CD4-positive, alpha-beta memory T cell (primary cell): Measurements from ENCODE around the gene MANF. TPM values are rescaled to one million over a fixed set of nuclear protein-coding genes. Genes with fewer than 3 reads are reported as not detected.
"Not testable (repeated sequence)": the region's sequence is repeated elsewhere in the genome, so short reads cannot be mapped to it uniquely, and the experiment has no call there.

Experiments
- CTCF ChIA-PET: fragments of 350-600 bp; sonication (Branson Sonifier 250); formaldehyde crosslinking; loops from one replicate; lab custom pipeline; 2021; ENCODE audit warnings: inconsistent platforms; ENCODE audit not compliant: partially characterized antibody; lab: Charles Lee
- POLR2A ChIA-PET: fragments of 350-600 bp; sonication (Branson Sonifier 250); formaldehyde crosslinking; loops from one replicate; lab custom pipeline; 2021; ENCODE audit not compliant: partially characterized antibody; lab: Charles Lee
- DNase-seq, 5 donors: peaks; one replicate each; pipeline versions ENCODE4 v3.0.0 to v3.0.0-alpha.2; 2020 to 2022; ENCODE audit warnings: mixed read lengths in 1 of 5
- H3K27ac ChIP-seq: one replicate; pipeline ENCODE4 v1.7.0; 2013; ENCODE audit warnings: low read depth, low read length
- H3K27me3 ChIP-seq: 2 replicates; pipeline ENCODE4 v1.7.0; 2013; ENCODE audit warnings: mild to moderate bottlenecking, low read length, moderate library complexity; ENCODE audit not compliant: insufficient read depth
- H3K36me3 ChIP-seq: 2 replicates; pipeline ENCODE4 v1.7.0; 2013; ENCODE audit warnings: mild to moderate bottlenecking, low read length, moderate library complexity; ENCODE audit not compliant: insufficient read depth
- H3K4me1 ChIP-seq: 2 replicates; pipeline ENCODE4 v1.7.0; 2013; ENCODE audit warnings: mild to moderate bottlenecking, low read length, moderate library complexity; ENCODE audit not compliant: insufficient read depth
- H3K4me3 ChIP-seq, 2 donors: one replicate each; pipeline ENCODE4 v1.7.0; 2013; ENCODE audit warnings: low read length in 2 of 2, mild to moderate bottlenecking in 1 of 2
- H3K9me3 ChIP-seq, 2 donors: one replicate each; pipeline ENCODE4 v1.7.0; 2013; ENCODE audit warnings: low read length in 2 of 2, control low read depth in 1 of 2; ENCODE audit not compliant: control insufficient read depth in 1 of 2
- H3K27ac Mint-ChIP-seq, 7 donors: one replicate each; pipeline ENCODE4 v1.8.0; 2020 to 2021; ENCODE audit warnings: mixed read lengths in 7 of 7, mild to moderate bottlenecking in 6 of 7, inconsistent platforms in 3 of 7, moderate library complexity in 3 of 7
- H3K27me3 Mint-ChIP-seq, 2 donors: one replicate each; pipeline ENCODE4 v1.8.0; 2020 to 2021; ENCODE audit warnings: mixed read lengths in 2 of 2
- H3K36me3 Mint-ChIP-seq, 2 donors: one replicate each; pipeline ENCODE4 v1.8.0; 2020 to 2021; ENCODE audit warnings: mixed read lengths in 2 of 2, inconsistent platforms in 1 of 2, mild to moderate bottlenecking in 1 of 2
- H3K4me1 Mint-ChIP-seq, 4 donors: one replicate each; pipeline ENCODE4 v1.8.0; 2020 to 2021; ENCODE audit warnings: mixed read lengths in 4 of 4, mild to moderate bottlenecking in 1 of 4
- H3K4me3 Mint-ChIP-seq, 8 donors: one replicate each; pipeline ENCODE4 v1.8.0; 2020 to 2021; ENCODE audit warnings: mixed read lengths in 8 of 8, mild to moderate bottlenecking in 7 of 8, moderate library complexity in 6 of 8, inconsistent platforms in 3 of 8
- H3K9me3 Mint-ChIP-seq, 8 donors: one replicate each; pipeline ENCODE4 v1.8.0; 2020 to 2021; ENCODE audit warnings: mixed read lengths in 8 of 8, mild to moderate bottlenecking in 5 of 8, inconsistent platforms in 3 of 8, moderate library complexity in 1 of 8
- intact Hi-C: fragments of 100-400 bp; cut with micrococcal nuclease; formaldehyde crosslinking; loops from one replicate; pipeline ENCODE4 v1.15.1; 2023
- polyA plus RNA-seq, 2 donors: library from polyadenylated mRNA; unstranded; fragments of 300-500 nt; fragmentation: Illumina TruSeq; gene quantifications; one replicate each; pipeline ENCODE4 v1.2.3, GENCODE V29; 2021
- total RNA-seq, 2 experiments: library from RNA; stranded (reverse); gene quantifications; one replicate each; pipeline ENCODE4 v1.2.3, GENCODE V29; 2021

Gene MANF
- total and polyA plus RNA-seq, 4 experiments from 2014 or later: 39.0 to 79.0 (median 69.4) TPM

DNA sequence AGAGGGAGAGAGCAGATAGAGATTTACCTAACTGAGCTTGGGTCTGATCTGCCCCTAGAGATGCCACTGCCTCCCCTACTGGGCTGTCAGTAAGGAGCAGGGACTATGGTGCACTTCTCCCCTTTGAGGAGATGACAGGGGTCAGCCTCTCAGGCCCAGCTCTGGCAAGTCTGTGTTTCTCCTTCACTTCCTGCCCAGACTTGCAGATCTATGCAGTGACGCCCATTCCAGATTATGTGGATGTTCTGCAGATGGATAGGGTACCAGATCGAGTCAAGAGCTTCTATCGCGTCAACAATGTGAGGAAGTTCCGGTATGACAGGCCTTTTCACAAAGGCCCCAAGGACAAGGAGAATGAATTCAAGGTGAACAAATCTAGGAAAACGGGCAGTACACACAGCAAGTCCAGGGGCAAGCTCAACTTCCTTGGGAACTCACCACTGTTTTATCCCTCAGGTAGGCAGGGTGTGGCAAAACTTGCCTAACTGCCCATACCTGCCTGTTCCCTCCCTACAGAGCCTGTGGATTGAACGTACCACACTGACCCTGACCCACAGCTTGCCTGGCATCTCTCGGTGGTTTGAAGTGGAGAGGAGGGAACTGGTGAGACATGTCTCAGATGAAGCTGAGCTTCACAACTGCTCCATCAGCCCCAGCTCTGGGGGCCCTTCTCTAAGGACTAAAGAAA is 29.1 kb upstream of the MANF start:
- DNase-seq: no peak
- Mint-ChIP-seq H3K27me3 (no peaks in the 10 kb centered on the region), H3K4me3 (no peak overlapping the region), H3K9me3 (no peaks in the 10 kb centered on the region), H3K4me1 (peaks cover 0 to 5% (median 2%) of the 10 kb centered on the region in 4 donors), H3K27ac (no peak overlapping the region), H3K36me3 (no peaks in the 10 kb centered on the region)
- Histone ChIP-seq H3K27ac (no peak overlapping the region), H3K9me3 (no peaks in the 10 kb centered on the region), H3K4me1 (no peaks in the 10 kb centered on the region), H3K36me3 (no peaks in the 10 kb centered on the region), H3K4me3 (no peak overlapping the region), H3K27me3 (no peaks in the 10 kb centered on the region)
- ChIA-PET POLR2A (no interaction called here), CTCF (interaction anchor here (1.2 kb wide), 1 partner anchor 384 kb away, joined by 3 read pairs; no protein-coding TSS in a partner anchor)
- intact Hi-C loops: no loop called here

DNA sequence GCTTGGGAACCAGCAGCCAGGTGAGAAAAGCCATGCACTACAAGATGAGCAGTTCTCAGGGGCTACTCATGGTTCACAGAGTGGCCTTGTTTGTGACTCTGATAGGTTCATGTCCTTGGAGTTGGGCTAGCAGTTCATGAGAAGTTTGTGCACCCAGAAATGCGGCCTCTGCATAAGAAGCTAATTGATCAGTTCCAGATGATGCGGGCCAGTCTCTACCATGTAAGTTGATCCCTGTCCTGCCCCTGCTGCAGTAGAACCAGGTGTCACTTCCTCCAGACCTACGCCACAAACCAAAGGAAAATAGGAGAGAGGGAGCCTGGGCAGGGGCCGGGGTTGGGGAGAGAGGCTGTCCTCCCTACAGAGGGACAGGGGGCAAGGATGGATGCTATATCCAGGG is 27.2 kb upstream of the MANF start:
- Histone ChIP-seq H3K27ac (no peak overlapping the region), H3K27me3 (no peaks in the 10 kb centered on the region), H3K9me3 (no peaks in the 10 kb centered on the region), H3K4me1 (no peaks in the 10 kb centered on the region), H3K36me3 (no peaks in the 10 kb centered on the region), H3K4me3 (no peak overlapping the region)
- Mint-ChIP-seq H3K27me3 (no peaks in the 10 kb centered on the region), H3K4me1 (peaks cover 0 to 5% (median 2%) of the 10 kb centered on the region in 4 donors), H3K36me3 (no peaks in the 10 kb centered on the region), H3K9me3 (no peaks in the 10 kb centered on the region), H3K27ac (no peak overlapping the region), H3K4me3 (no peak overlapping the region)
- DNase-seq: no peak
- ChIA-PET CTCF (no interaction called here), POLR2A (no interaction called here)
- intact Hi-C loops: no loop called here

DNA sequence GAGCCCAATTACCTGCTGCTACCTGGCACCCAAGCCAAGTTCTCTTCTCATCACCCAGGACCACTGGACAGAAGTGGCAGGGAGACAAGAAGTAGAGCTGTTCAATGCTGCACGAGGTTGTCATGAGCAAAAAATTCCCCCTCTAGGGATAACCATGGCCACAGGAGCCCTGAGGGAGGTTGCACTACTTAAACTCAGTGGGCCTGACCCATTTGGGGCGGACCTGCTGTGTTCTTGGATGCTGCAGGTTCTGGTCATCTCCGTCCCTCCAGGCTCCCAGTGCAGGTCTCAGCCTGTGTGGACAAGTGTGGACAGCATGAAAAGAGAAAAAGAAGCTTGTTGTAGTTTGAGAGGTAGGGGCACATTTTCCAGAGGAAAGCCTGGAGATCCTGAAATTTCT is 26.1 kb upstream of the MANF start:
- Histone ChIP-seq H3K4me3 (no peak overlapping the region), H3K9me3 (no peaks in the 10 kb centered on the region), H3K27me3 (no peaks in the 10 kb centered on the region), H3K36me3 (no peaks in the 10 kb centered on the region), H3K4me1 (no peaks in the 10 kb centered on the region), H3K27ac (no peak overlapping the region)
- Mint-ChIP-seq H3K27ac (peak overlapping the region in 1 of 7 donors; percentile 43), H3K4me1 (peaks cover 0 to 5% (median 2%) of the 10 kb centered on the region in 4 donors), H3K36me3 (no peaks in the 10 kb centered on the region), H3K9me3 (no peaks in the 10 kb centered on the region), H3K4me3 (no peak overlapping the region), H3K27me3 (no peaks in the 10 kb centered on the region)
- CTCF ChIA-PET: no interaction called here
- POLR2A ChIA-PET: no interaction called here
- intact Hi-C loops: no loop called here
- no peak for DNase-seq

DNA sequence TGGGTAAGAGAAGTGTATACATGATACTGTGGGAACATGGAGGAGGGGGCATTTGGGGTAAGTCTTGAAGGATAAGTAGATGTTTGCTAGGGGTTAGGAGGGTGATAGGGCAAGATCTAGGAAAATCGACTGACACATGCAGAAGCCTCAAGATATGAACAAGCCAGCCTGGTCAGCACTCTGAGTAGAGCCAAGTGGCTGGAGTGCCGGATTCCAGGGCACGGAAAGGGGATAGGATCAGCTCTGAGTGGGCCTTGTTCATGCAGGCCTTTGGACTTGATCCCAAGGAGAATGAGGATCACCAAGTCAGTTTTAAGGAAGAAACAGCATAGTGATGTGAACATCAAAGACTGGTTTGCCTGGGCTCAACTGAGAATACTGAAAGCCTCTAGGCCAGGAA is 24.3 kb upstream of the MANF start:
- H3K4me3 ChIP-seq: no peak overlapping the region
- H3K36me3 Mint-ChIP-seq: no peaks in the 10 kb centered on the region
- peaks cover 0 to 3% (median 0%) of the 10 kb centered on the region in 8 donors for H3K9me3 Mint-ChIP-seq
- no peak overlapping the region for H3K4me3 Mint-ChIP-seq
- H3K27ac Mint-ChIP-seq: no peak overlapping the region
- H3K27ac ChIP-seq: no peak overlapping the region
- POLR2A ChIA-PET: no interaction called here
- no peaks in the 10 kb centered on the region for H3K4me1 Mint-ChIP-seq
- no peaks in the 10 kb centered on the region for H3K36me3 ChIP-seq
- intact Hi-C loops: no loop called here
- no peaks in the 10 kb centered on the region for H3K27me3 ChIP-seq
- CTCF ChIA-PET: no interaction called here
- no peaks in the 10 kb centered on the region for H3K27me3 Mint-ChIP-seq
- no peak for DNase-seq
- H3K4me1 ChIP-seq: no peaks in the 10 kb centered on the region
- no peaks in the 10 kb centered on the region for H3K9me3 ChIP-seq

DNA sequence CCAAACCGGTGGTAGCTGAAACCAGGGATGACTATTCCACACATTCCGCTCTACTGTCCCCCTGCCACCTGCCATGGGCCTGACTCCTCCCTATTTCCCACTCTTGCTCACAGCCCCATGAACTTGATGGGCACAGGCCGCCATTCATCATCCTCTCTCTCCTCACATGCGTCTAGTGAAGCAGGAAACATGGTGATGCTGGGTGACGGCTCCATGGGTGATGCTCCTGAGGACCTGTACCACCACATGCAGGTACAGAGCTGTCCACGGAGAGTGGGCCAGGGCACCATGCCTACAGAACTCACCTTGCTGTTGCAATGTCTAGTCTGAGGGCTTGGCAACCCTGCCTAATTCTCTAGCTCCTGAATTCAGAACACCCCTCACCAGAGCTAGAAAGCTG is 23.3 kb upstream of the MANF start:
- Mint-ChIP-seq H3K4me1 (no peaks in the 10 kb centered on the region), H3K36me3 (no peaks in the 10 kb centered on the region), H3K27me3 (peaks cover 0 to 2% of the 10 kb centered on the region in 2 donors), H3K9me3 (peaks cover 0 to 3% (median 0%) of the 10 kb centered on the region in 8 donors), H3K4me3 (no peak overlapping the region), H3K27ac (no peak overlapping the region)
- intact Hi-C loops: no loop called here
- POLR2A ChIA-PET: no interaction called here
- Histone ChIP-seq H3K27ac (no peak overlapping the region), H3K9me3 (no peaks in the 10 kb centered on the region), H3K36me3 (no peaks in the 10 kb centered on the region), H3K4me1 (no peaks in the 10 kb centered on the region), H3K27me3 (no peaks in the 10 kb centered on the region), H3K4me3 (no peak overlapping the region)
- CTCF ChIA-PET: interaction anchor here (1.3 kb wide), 1 partner anchor 390 kb away, joined by 4 read pairs; no protein-coding TSS in a partner anchor
- DNase-seq: no peak

DNA sequence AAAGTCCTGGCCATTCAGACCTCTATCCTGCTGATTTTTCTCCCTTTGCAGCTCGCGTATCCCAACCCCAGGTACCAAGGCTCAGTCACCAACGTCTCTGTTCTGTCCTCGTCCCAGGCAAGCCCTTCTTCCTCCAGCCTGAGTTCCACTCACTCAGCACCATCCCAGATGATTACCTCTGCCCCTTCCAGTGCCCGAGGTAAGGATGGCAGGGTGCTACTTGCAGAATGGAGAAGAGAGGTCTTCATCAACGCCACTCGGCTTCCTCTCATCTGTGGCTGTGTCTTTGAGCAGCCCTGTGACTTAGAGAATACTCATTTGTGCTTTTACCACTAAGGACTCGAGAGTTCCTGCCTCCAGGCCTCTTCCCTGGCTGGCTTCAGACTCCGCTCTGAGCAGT is 22.6 kb upstream of the MANF start:
- ChIA-PET CTCF (interaction anchor here (1.3 kb wide), 1 partner anchor 391 kb away, joined by 4 read pairs; no protein-coding TSS in a partner anchor), POLR2A (no interaction called here)
- Histone ChIP-seq H3K36me3 (no peaks in the 10 kb centered on the region), H3K27me3 (no peaks in the 10 kb centered on the region), H3K9me3 (no peaks in the 10 kb centered on the region), H3K4me3 (no peak overlapping the region), H3K27ac (no peak overlapping the region), H3K4me1 (no peaks in the 10 kb centered on the region)
- DNase-seq: no peak
- Mint-ChIP-seq H3K4me1 (no peaks in the 10 kb centered on the region), H3K36me3 (no peaks in the 10 kb centered on the region), H3K27ac (peak overlapping the region in 1 of 7 donors; percentile 64), H3K4me3 (no peak overlapping the region), H3K27me3 (peaks cover 0 to 6% of the 10 kb centered on the region in 2 donors), H3K9me3 (peaks cover 0 to 3% (median 0%) of the 10 kb centered on the region in 8 donors)
- intact Hi-C loops: no loop called here

DNA sequence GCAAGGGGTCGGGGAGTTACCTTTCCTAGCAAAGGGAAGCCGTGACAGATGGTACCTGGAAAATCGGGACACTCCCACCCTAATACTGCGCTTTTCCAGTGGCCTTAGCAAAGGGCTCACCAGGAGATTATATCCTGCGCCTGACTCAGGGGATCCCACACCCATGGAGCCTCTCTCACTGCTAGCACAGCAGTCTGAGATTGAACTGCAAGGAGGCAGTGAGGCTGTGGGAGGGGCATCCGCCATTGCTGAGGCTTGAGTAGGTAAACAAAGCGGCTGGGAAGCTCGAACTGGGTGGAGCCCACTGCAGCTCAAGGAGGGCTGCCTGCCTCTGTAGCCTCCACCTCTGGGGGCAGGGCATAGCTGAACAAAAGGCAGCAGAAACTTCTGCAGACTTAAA is 16.8 kb upstream of the MANF start:
- DNase-seq, intact Hi-C loops, H3K36me3 Mint-ChIP-seq: not testable (repeated sequence)

More for the DNA sequence above, 16.8 kb upstream of the MANF start:
- H3K27me3 ChIP-seq, H3K9me3 Mint-ChIP-seq, H3K4me1 Mint-ChIP-seq, H3K9me3 ChIP-seq, H3K36me3 ChIP-seq, H3K4me1 ChIP-seq, POLR2A ChIA-PET, H3K4me3 ChIP-seq, H3K4me3 Mint-ChIP-seq, H3K27ac Mint-ChIP-seq, H3K27ac ChIP-seq: not testable (repeated sequence)
- peaks cover 0 to 15% of the 10 kb centered on the region in 2 donors for H3K27me3 Mint-ChIP-seq
- CTCF ChIA-PET: interaction anchor here (4.1 to 5.9 kb wide), 2 partner anchors 397 to 753 kb away, joined by 45 to 46 read pairs; no protein-coding TSS in a partner anchor
